GM12891 (cell line): ENCODE data around the gene TSC22D1.

Experiments used
- DNase-seq: peaks from one replicate; pipeline ENCODE4 v3.0.0; 2011; ENCODE audit warnings: low spot score; ENCODE audit not compliant: insufficient read length
- FAIRE-seq: peaks from 2 replicates; lab custom pipeline; 2011; peaks lifted over from hg19 to GRCh38; lab: Jason Lieb, UNC
- PAX5 ChIP-seq: IDR thresholded peaks from 2 replicates; pipeline ENCODE4 v1.6.1; 2011; ENCODE audit warnings: low read length, moderate library complexity, mild to moderate bottlenecking; ENCODE audit not compliant: insufficient read depth, severe bottlenecking
- POLR2A ChIP-seq: IDR thresholded peaks from 2 replicates; pipeline ENCODE4 v1.6.1; 2011; ENCODE audit warnings: low read depth, low read length, control low read depth
- POLR2AphosphoS5 ChIP-seq: IDR thresholded peaks from 2 replicates; pipeline ENCODE4 v1.6.1; 2011; ENCODE audit warnings: low read depth, low read length, control low read depth
- POU2F2 ChIP-seq: IDR thresholded peaks from 2 replicates; pipeline ENCODE4 v1.6.1; 2011; ENCODE audit warnings: low read depth, mild to moderate bottlenecking, control low read depth, low read length, moderate library complexity
- SPI1 ChIP-seq: IDR thresholded peaks from 2 replicates; pipeline ENCODE4 v1.6.1; 2011; ENCODE audit warnings: low read depth, low read length, control low read depth
- TAF1 ChIP-seq: IDR thresholded peaks from 2 replicates; pipeline ENCODE4 v1.6.1; 2011; ENCODE audit warnings: low read depth, low read length, control low read depth

TSC22D1 gene

GRCh38 chr13:44413095-44413494, 163.0 kb downstream of the TSC22D1 start:
- FAIRE-seq (no peak), DNase-seq (no peak)
- TF ChIP-seq SPI1 (no peak), PAX5 (no peak), POLR2AphosphoS5 (no peak), POU2F2 (no peak), POLR2A (no peak), TAF1 (no peak)

DNA sequence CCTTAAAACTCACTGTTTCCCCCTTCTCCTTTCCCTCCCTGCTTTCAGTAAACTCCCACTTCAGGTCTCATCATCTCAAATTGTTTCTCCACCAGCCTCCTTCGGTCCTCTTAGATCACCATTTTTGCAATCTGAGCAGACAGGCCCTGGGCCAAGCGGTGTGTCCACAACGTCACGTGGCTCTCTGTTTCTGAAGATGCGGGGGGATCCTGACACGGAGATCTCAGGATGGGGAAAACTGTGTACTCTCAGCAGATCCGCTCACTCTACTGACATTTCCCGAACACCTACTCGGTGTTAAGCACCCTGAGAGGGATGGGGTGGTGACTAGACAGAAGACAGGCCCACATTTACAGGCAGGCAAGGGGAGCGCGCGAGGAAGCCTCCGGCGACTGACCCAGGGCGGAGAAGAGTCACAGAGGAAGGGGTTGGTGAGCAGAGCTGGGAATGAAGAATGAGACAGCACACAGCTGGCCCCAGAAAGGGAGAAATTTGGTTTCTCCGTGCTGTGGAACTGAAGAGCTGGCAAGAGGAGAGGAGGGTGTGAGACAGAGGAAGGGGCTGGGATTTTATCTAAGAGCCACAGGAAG, 163.7 kb downstream of the TSC22D1 start:
- TF ChIP-seq POU2F2 (no peak), PAX5 (no peak), TAF1 (no peak), SPI1 (no peak), POLR2AphosphoS5 (no peak), POLR2A (no peak)
- FAIRE-seq (no peak), DNase-seq (no peak)

GRCh38 chr13:44411841-44412240, 164.3 kb downstream of the TSC22D1 start:
- FAIRE-seq (no peak), DNase-seq (no peak)
- no peak for TF ChIP-seq POLR2A
- TF ChIP-seq TAF1 = no peak
- no peak for TF ChIP-seq PAX5
- TF ChIP-seq POLR2AphosphoS5 = no peak
- TF ChIP-seq POU2F2 = no peak
- TF ChIP-seq SPI1 = no peak

DNA sequence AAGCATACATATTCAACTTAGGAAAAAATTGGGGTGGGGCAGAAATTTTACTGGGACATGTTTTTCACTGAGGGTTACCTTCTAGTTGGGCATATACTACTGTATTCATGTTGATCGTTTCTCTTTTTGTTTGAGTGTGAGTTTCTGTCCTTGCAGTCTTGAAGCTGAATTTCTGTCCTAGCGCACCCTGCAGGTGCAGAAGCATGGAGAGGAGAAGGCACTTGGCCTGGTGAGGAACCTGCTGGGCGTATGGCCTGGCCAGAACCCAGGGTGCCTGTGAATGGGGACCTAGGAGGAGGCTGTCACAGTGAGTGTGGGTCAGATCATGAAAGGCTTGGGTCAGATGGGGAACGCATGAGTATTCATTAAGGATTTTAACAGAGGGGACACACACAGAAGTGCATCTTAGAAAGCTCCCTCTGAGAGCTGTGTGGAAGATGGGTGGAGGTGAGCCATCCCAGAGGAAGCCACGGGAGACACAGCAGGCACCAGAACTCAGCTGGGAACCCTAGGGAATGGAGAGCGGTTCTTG, 165.7 kb downstream of the TSC22D1 start:
- no peak for TF ChIP-seq POU2F2
- no peak for TF ChIP-seq SPI1
- TF ChIP-seq POLR2AphosphoS5 = no peak
- TF ChIP-seq PAX5 = no peak
- TF ChIP-seq POLR2A = no peak
- DNase-seq (no peak), FAIRE-seq (no peak)

DNA sequence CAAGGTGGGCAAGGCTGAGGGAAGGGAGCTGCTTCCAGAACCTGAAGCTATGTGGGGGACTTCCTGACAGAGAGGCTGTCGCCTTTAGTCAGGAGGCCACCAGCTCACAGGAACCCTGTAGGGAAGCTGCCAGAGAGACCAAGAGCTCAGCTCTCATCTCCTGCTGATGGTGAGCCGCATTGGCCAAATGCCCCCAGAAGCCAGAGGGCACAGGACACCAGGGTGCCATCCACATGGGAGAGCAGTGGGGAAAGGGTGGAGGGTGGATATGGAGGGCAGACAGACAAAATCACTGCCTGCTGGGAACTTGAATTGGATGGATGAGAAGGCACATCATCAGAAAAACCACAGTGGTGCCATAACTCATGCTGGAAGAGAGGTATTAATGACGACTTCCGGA, 166.5 kb downstream of the TSC22D1 start:
- FAIRE-seq = no peak
- DNase-seq = no peak
- TF ChIP-seq TAF1 = no peak
- TF ChIP-seq POU2F2 = no peak
- TF ChIP-seq POLR2A = no peak

GRCh38 chr13:44407891-44408290, 168.2 kb downstream of the TSC22D1 start:
- no peak for DNase-seq
- TF ChIP-seq POLR2AphosphoS5 = no peak
- no peak for TF ChIP-seq PAX5
- TF ChIP-seq TAF1 = no peak
- FAIRE-seq = no peak

GRCh38 chr13:44407379-44407778, 168.8 kb downstream of the TSC22D1 start:
- FAIRE-seq = no peak
- DNase-seq = no peak
- TF ChIP-seq POLR2AphosphoS5 (no peak), POU2F2 (no peak), PAX5 (no peak), POLR2A (no peak), TAF1 (no peak), SPI1 (no peak)

DNA sequence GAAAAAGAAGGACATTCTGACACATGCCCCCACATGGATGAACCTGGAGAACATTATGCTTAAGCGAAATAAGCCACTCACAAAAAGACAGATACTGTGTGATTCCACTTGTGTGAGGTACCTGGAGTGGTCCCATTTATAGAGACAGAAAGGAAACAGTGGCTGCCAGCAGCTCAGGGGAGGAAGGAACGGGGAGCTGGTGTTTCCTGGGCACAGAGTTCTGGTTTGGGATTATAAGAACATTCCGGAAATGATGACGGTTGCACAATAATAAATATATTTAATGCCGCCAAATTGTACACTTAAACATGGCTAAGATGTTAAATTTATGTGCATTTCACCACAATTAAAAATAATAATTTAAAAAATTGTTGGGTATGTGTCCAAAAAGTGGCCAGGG, 169.5 kb downstream of the TSC22D1 start:
- no peak for TF ChIP-seq SPI1
- TF ChIP-seq POLR2AphosphoS5 = no peak
- no peak for TF ChIP-seq TAF1
- no peak for TF ChIP-seq POLR2A
- no peak for TF ChIP-seq POU2F2
- TF ChIP-seq PAX5 = no peak
- no peak for FAIRE-seq
- no peak for DNase-seq

- DNase-seq (no peak), FAIRE-seq (no peak)
- TF ChIP-seq SPI1 = no peak
These were observed 171.6 kb downstream of the TSC22D1 start for GRCh38 chr13:44404261-44405132.

GRCh38 chr13:44403461-44404056, 172.6 kb downstream of the TSC22D1 start:
- TF ChIP-seq TAF1 (no peak), PAX5 (no peak), POLR2AphosphoS5 (no peak), POU2F2 (no peak), SPI1 (no peak), POLR2A (no peak)
- DNase-seq (no peak), FAIRE-seq (no peak)
